Measurements from ENCODE around the gene RRH.

The RRH gene

GRCh38 chr4:109820563-109820962 is 7.2 kb upstream of the RRH start:
- H3K9ac ChIP-seq (ENCODE audit: low read depth, low read length, poor library complexity), result no peak overlapping the region
- no peak overlapping the region for H3K14ac ChIP-seq (ENCODE audit: low read length)
- no peaks in the 10 kb centered on the region for H3K27me3 ChIP-seq (ENCODE audit: control insufficient read depth in 3 of 3, insufficient read depth in 3 of 3, low read depth in 1 of 3, low read length in 3 of 3)
- H2AFZ ChIP-seq (ENCODE audit: low read length), result no peak overlapping the region
- no peak overlapping the region for H2BK5ac ChIP-seq (ENCODE audit: low read length)
- H3K36me3 ChIP-seq (replicated peaks in 1 of 2; ENCODE audit: control insufficient read depth in 2 of 2, insufficient read depth in 2 of 2, low read length in 2 of 2), result peaks cover 14 to 87% of the 10 kb centered on the region in 2 donors
- H3K4ac ChIP-seq (ENCODE audit: low read length), result no peak overlapping the region
- no peak overlapping the region for H3K4me2 ChIP-seq (ENCODE audit: insufficient read depth, low read length, poor library complexity, severe bottlenecking)
- H2BK120ac ChIP-seq (ENCODE audit: low read depth, low read length), result no peak overlapping the region
- WGBS, 2 donors (ENCODE audit: extremely low coverage in 2 of 2, insufficient read length in 2 of 2, insufficient replicate concordance in 1 of 2), result no CpG with 5 or more reads among the region's 2 CpGs
- peaks cover 6% of the 10 kb centered on the region for H3K79me1 ChIP-seq (ENCODE audit: low read depth, low read length)
- H4K91ac ChIP-seq (ENCODE audit: low read depth, low read length, poor library complexity), result no peak overlapping the region
- no peak overlapping the region for H2BK12ac ChIP-seq (ENCODE audit: low read length)
- no peak overlapping the region for H3K27ac ChIP-seq (replicated peaks; ENCODE audit: low read length)
- H3K4me3 ChIP-seq (ENCODE audit: low read length in 2 of 2), result no peak overlapping the region
- no peak for DNase-seq (ENCODE audit: low spot score)
- H3K4me1 ChIP-seq (ENCODE audit: control insufficient read depth in 2 of 2, insufficient read depth in 1 of 2, low read depth in 1 of 2, low read length in 2 of 2), result peaks cover 5% of the 10 kb centered on the region in 2 donors
- H4K8ac ChIP-seq (ENCODE audit: low read depth, low read length), result no peak overlapping the region
- H3K23ac ChIP-seq (ENCODE audit: low read depth, low read length, poor library complexity), result no peak overlapping the region
- H2AK5ac ChIP-seq (ENCODE audit: low read depth, low read length), result no peak overlapping the region
- no peak overlapping the region for H3K18ac ChIP-seq (ENCODE audit: low read length)
- no peak overlapping the region for H2BK15ac ChIP-seq (ENCODE audit: low read length)
- H3K9me3 ChIP-seq (replicated peaks in 1 of 2; ENCODE audit: control insufficient read depth in 2 of 2, insufficient read depth in 1 of 2, low read depth in 1 of 2, low read length in 2 of 2), result no peaks in the 10 kb centered on the region

GRCh38 chr4:109821185-109821584 is 6.6 kb upstream of the RRH start:
- WGBS, 2 donors (ENCODE audit: extremely low coverage in 2 of 2, insufficient read length in 2 of 2, insufficient replicate concordance in 1 of 2), result no CpG with 5 or more reads among the region's 2 CpGs
- H3K4me3 ChIP-seq (ENCODE audit: low read length in 2 of 2), result no peak overlapping the region
- H3K9ac ChIP-seq (ENCODE audit: low read depth, low read length, poor library complexity), result no peak overlapping the region
- peaks cover 2% of the 10 kb centered on the region for H3K79me1 ChIP-seq (ENCODE audit: low read depth, low read length)
- H2BK12ac ChIP-seq (ENCODE audit: low read length), result no peak overlapping the region
- H3K4me1 ChIP-seq (ENCODE audit: control insufficient read depth in 2 of 2, insufficient read depth in 1 of 2, low read depth in 1 of 2, low read length in 2 of 2), result peaks cover 5% of the 10 kb centered on the region in 2 donors
- H3K23ac ChIP-seq (ENCODE audit: low read depth, low read length, poor library complexity), result no peak overlapping the region
- no peak overlapping the region for H2BK120ac ChIP-seq (ENCODE audit: low read depth, low read length)
- H3K4me2 ChIP-seq (ENCODE audit: insufficient read depth, low read length, poor library complexity, severe bottlenecking), result no peak overlapping the region
- no peak overlapping the region for H2AFZ ChIP-seq (ENCODE audit: low read length)
- peaks cover 14 to 90% of the 10 kb centered on the region in 2 donors for H3K36me3 ChIP-seq (replicated peaks in 1 of 2; ENCODE audit: control insufficient read depth in 2 of 2, insufficient read depth in 2 of 2, low read length in 2 of 2)
- no peak overlapping the region for H4K91ac ChIP-seq (ENCODE audit: low read depth, low read length, poor library complexity)
- no peak overlapping the region for H3K14ac ChIP-seq (ENCODE audit: low read length)
- H2BK5ac ChIP-seq (ENCODE audit: low read length), result no peak overlapping the region
- H3K27me3 ChIP-seq (ENCODE audit: control insufficient read depth in 3 of 3, insufficient read depth in 3 of 3, low read depth in 1 of 3, low read length in 3 of 3), result no peaks in the 10 kb centered on the region
- H2AK5ac ChIP-seq (ENCODE audit: low read depth, low read length), result no peak overlapping the region
- no peak overlapping the region for H3K4ac ChIP-seq (ENCODE audit: low read length)
- no peaks in the 10 kb centered on the region for H3K9me3 ChIP-seq (replicated peaks in 1 of 2; ENCODE audit: control insufficient read depth in 2 of 2, insufficient read depth in 1 of 2, low read depth in 1 of 2, low read length in 2 of 2)
- H2BK15ac ChIP-seq (ENCODE audit: low read length), result no peak overlapping the region
- no peak overlapping the region for H4K8ac ChIP-seq (ENCODE audit: low read depth, low read length)
- DNase-seq (ENCODE audit: low spot score), result no peak
- H3K18ac ChIP-seq (ENCODE audit: low read length), result no peak overlapping the region
- no peak overlapping the region for H3K27ac ChIP-seq (replicated peaks; ENCODE audit: low read length)

- H3K9me3 ChIP-seq (replicated peaks in 1 of 2; ENCODE audit: control insufficient read depth in 2 of 2, insufficient read depth in 1 of 2, low read depth in 1 of 2, low read length in 2 of 2), result no peaks in the 10 kb centered on the region
- no peak overlapping the region for H3K18ac ChIP-seq (ENCODE audit: low read length)
- no peak overlapping the region for H3K4me3 ChIP-seq (ENCODE audit: low read length in 2 of 2)
- H4K91ac ChIP-seq (ENCODE audit: low read depth, low read length, poor library complexity), result no peak overlapping the region
- H3K27me3 ChIP-seq (ENCODE audit: control insufficient read depth in 3 of 3, insufficient read depth in 3 of 3, low read depth in 1 of 3, low read length in 3 of 3), result no peaks in the 10 kb centered on the region
- no peak overlapping the region for H2BK15ac ChIP-seq (ENCODE audit: low read length)
- H2AK5ac ChIP-seq (ENCODE audit: low read depth, low read length), result no peak overlapping the region
- no peak for DNase-seq (ENCODE audit: low spot score)
- H3K27ac ChIP-seq (replicated peaks; ENCODE audit: low read length), result no peak overlapping the region
- H3K9ac ChIP-seq (ENCODE audit: low read depth, low read length, poor library complexity), result no peak overlapping the region
- H3K4ac ChIP-seq (ENCODE audit: low read length), result no peak overlapping the region
- no peak overlapping the region for H2BK12ac ChIP-seq (ENCODE audit: low read length)
- H3K14ac ChIP-seq (ENCODE audit: low read length), result no peak overlapping the region
- no peak overlapping the region for H2AFZ ChIP-seq (ENCODE audit: low read length)
- peaks cover 4 to 59% of the 10 kb centered on the region in 2 donors for H3K36me3 ChIP-seq (replicated peaks in 1 of 2; ENCODE audit: control insufficient read depth in 2 of 2, insufficient read depth in 2 of 2, low read length in 2 of 2)
- H3K4me2 ChIP-seq (ENCODE audit: insufficient read depth, low read length, poor library complexity, severe bottlenecking), result no peak overlapping the region
- H3K23ac ChIP-seq (ENCODE audit: low read depth, low read length, poor library complexity), result no peak overlapping the region
- H3K79me1 ChIP-seq (ENCODE audit: low read depth, low read length), result no peaks in the 10 kb centered on the region
- no peaks in the 10 kb centered on the region for H3K4me1 ChIP-seq (ENCODE audit: control insufficient read depth in 2 of 2, insufficient read depth in 1 of 2, low read depth in 1 of 2, low read length in 2 of 2)
- H2BK120ac ChIP-seq (ENCODE audit: low read depth, low read length), result no peak overlapping the region
- H2BK5ac ChIP-seq (ENCODE audit: low read length), result no peak overlapping the region
- H4K8ac ChIP-seq (ENCODE audit: low read depth, low read length), result no peak overlapping the region
Observed at GRCh38 chr4:109826719-109827118, 1.1 kb upstream of the RRH start.

- no CpG with 5 or more reads among the region's 4 CpGs for WGBS, 2 donors (ENCODE audit: extremely low coverage in 2 of 2, insufficient read length in 2 of 2, insufficient replicate concordance in 1 of 2)
- Histone ChIP-seq H2BK5ac (ENCODE audit: low read length) (no peak overlapping the region), H3K27me3 (ENCODE audit: control insufficient read depth in 3 of 3, insufficient read depth in 3 of 3, low read depth in 1 of 3, low read length in 3 of 3) (no peaks in the 10 kb centered on the region), H3K4me2 (ENCODE audit: insufficient read depth, low read length, poor library complexity, severe bottlenecking) (no peak overlapping the region), H3K4ac (ENCODE audit: low read length) (no peak overlapping the region), H3K79me1 (ENCODE audit: low read depth, low read length) (no peaks in the 10 kb centered on the region), H2BK120ac (ENCODE audit: low read depth, low read length) (no peak overlapping the region), H3K4me3 (ENCODE audit: low read length in 2 of 2) (no peak overlapping the region), H2AK5ac (ENCODE audit: low read depth, low read length) (no peak overlapping the region), H4K91ac (ENCODE audit: low read depth, low read length, poor library complexity) (no peak overlapping the region), H2BK12ac (ENCODE audit: low read length) (no peak overlapping the region), H3K18ac (ENCODE audit: low read length) (no peak overlapping the region), H3K23ac (ENCODE audit: low read depth, low read length, poor library complexity) (no peak overlapping the region), H3K9ac (ENCODE audit: low read depth, low read length, poor library complexity) (no peak overlapping the region), H2BK15ac (ENCODE audit: low read length) (no peak overlapping the region), H3K27ac (replicated peaks; ENCODE audit: low read length) (no peak overlapping the region), H3K4me1 (ENCODE audit: control insufficient read depth in 2 of 2, insufficient read depth in 1 of 2, low read depth in 1 of 2, low read length in 2 of 2) (peaks cover 0 to 1% of the 10 kb centered on the region in 2 donors), H3K9me3 (replicated peaks in 1 of 2; ENCODE audit: control insufficient read depth in 2 of 2, insufficient read depth in 1 of 2, low read depth in 1 of 2, low read length in 2 of 2) (no peaks in the 10 kb centered on the region), H3K36me3 (replicated peaks in 1 of 2; ENCODE audit: control insufficient read depth in 2 of 2, insufficient read depth in 2 of 2, low read length in 2 of 2) (peaks cover 0 to 1% of the 10 kb centered on the region in 2 donors), H2AFZ (ENCODE audit: low read length) (no peak overlapping the region), H4K8ac (ENCODE audit: low read depth, low read length) (no peak overlapping the region), H3K14ac (ENCODE audit: low read length) (no peak overlapping the region)
- DNase-seq (ENCODE audit: low spot score), result no peak
Observed at GRCh38 chr4:109833756-109834155, 6.0 kb downstream of the RRH start.

Measured in neuronal stem cell (in vitro differentiated cells).